HCT116 (cell line): ENCODE measurements around the gene CPEB3.

Source experiments
- CTCF ChIP-seq, 3 experiments: fragments of 200-600 bp in 1 of 3; sonication (generic) in 1 of 3; IDR thresholded peaks in 2 of 3; conservative IDR thresholded peaks in 1 of 3; 2 replicates each; pipeline ENCODE4 v1.5.1; 2012 to 2017; ENCODE audit warnings: low read depth in 2 of 3, low read length in 2 of 3, antibody characterized with exemption in 1 of 3, borderline replicate concordance in 1 of 3, control low read depth in 1 of 3, mild to moderate bottlenecking in 1 of 3, mixed read lengths in 1 of 3, mixed run types in 1 of 3, moderate library complexity in 1 of 3; ENCODE audit not compliant: insufficient read depth in 1 of 3
- EZH2phosphoT487 ChIP-seq: fragments of 200-600 bp; IDR thresholded peaks from 2 replicates; pipeline ENCODE4 v1.6.1; 2018; ENCODE audit warnings: antibody characterized with exemption, borderline replicate concordance
- FOSL1 ChIP-seq: IDR thresholded peaks from 2 replicates; pipeline ENCODE4 v1.6.1; 2012; ENCODE audit warnings: low read depth
- POLR2A ChIP-seq: IDR thresholded peaks from 2 replicates; pipeline ENCODE4 v1.7.0; 2011; ENCODE audit warnings: borderline replicate concordance; ENCODE audit not compliant: insufficient read depth, insufficient read length; ENCODE audit errors: extremely low read depth
- POLR2AphosphoS5 ChIP-seq: IDR thresholded peaks from 2 replicates; pipeline ENCODE4 v1.6.1; 2011; ENCODE audit warnings: mild to moderate bottlenecking, low read depth, low read length, moderate library complexity
- SIN3A ChIP-seq: IDR thresholded peaks from 2 replicates; pipeline ENCODE4 v1.6.1; 2012; ENCODE audit warnings: low read depth
- ZNF274 ChIP-seq: fragments of 200-500 bp; sonication (Bioruptor generic); IDR thresholded peaks from 2 replicates; pipeline ENCODE4 v1.6.1; 2014; ENCODE audit warnings: mild to moderate bottlenecking, low read depth, low read length, inconsistent platforms

- TF ChIP-seq POLR2AphosphoS5 (no peak), POLR2A (no peak), CTCF (IDR thresholded peaks at IDR 0.05 in 2 of 3, conservative IDR thresholded peaks at IDR 0.05 in 1 of 3; ENCODE audit: borderline replicate concordance in 1 of 3, insufficient read depth in 1 of 3, low read depth in 2 of 3, low read length in 2 of 3) (no peak), EZH2phosphoT487 (no peak), SIN3A (no peak), ZNF274 (no peak), FOSL1 (no peak)
Observed at GRCh38 chr10:92264249-92264648, 26.6 kb downstream of the CPEB3 start.
